ENCODE data around the gene GPR3.
A peak's percentile ranks its signal among the peaks of the same experiment; 100 is the strongest.
"Not testable (repeated sequence)": the region's sequence is repeated elsewhere in the genome, so short reads cannot be mapped to it uniquely, and the experiment has no call there.

The GPR3 gene

GRCh38 chr1:27400082-27400962, 7.9 kb downstream of the GPR3 start:
- no peak for DNase-seq

GRCh38 chr1:27400963-27401341, 8.5 kb downstream of the GPR3 start:
- no peak for DNase-seq

- no peak for DNase-seq
These were observed 9.9 kb downstream of the GPR3 start for GRCh38 chr1:27402349-27402754.

- DNase-seq: peak in 1 of 5 experiments; percentile 57
These were observed 10.8 kb downstream of the GPR3 start for GRCh38 chr1:27403065-27403726.

- no peak for DNase-seq
These were observed 11.5 kb downstream of the GPR3 start for GRCh38 chr1:27403931-27404330.

GRCh38 chr1:27405074-27405473, 12.7 kb downstream of the GPR3 start:
- no peak for DNase-seq

GRCh38 chr1:27405598-27406361, 13.4 kb downstream of the GPR3 start:
- not testable (repeated sequence) for DNase-seq

- no peak for DNase-seq
These were observed 13.9 kb downstream of the GPR3 start for GRCh38 chr1:27406362-27406680.

- DNase-seq: not testable (repeated sequence)
These were observed 14.4 kb downstream of the GPR3 start for GRCh38 chr1:27406791-27407190.

GRCh38 chr1:27408151-27408550, 15.7 kb downstream of the GPR3 start:
- DNase-seq: no peak

- DNase-seq: no peak
These were observed 17.2 kb downstream of the GPR3 start for GRCh38 chr1:27409669-27410068.

- no peak for DNase-seq
These were observed 18.3 kb downstream of the GPR3 start for GRCh38 chr1:27410709-27411108.

- no peak for DNase-seq
These were observed 20.1 kb downstream of the GPR3 start for GRCh38 chr1:27412502-27412901.

- no peak for DNase-seq
These were observed 20.6 kb downstream of the GPR3 start for GRCh38 chr1:27413004-27413403.

GRCh38 chr1:27414091-27414490, 21.7 kb downstream of the GPR3 start:
- no peak for DNase-seq

- DNase-seq: peak in 2 of 5 experiments; percentile 28 to 89
These were observed 24.1 kb downstream of the GPR3 start for GRCh38 chr1:27416387-27417111.

GRCh38 chr1:27417713-27418112, 25.3 kb downstream of the GPR3 start:
- DNase-seq: no peak

GRCh38 chr1:27418326-27419185, 26.1 kb downstream of the GPR3 start:
- peak in 3 of 5 experiments; percentile 31 to 93 (median 52) for DNase-seq

GRCh38 chr1:27423709-27424108, 31.3 kb downstream of the GPR3 start:
- DNase-seq: no peak

GRCh38 chr1:27427329-27427728, 34.9 kb downstream of the GPR3 start:
- DNase-seq: peak in 1 of 5 experiments; percentile 41

- DNase-seq: no peak
These were observed 35.4 kb downstream of the GPR3 start for GRCh38 chr1:27427816-27428315.
